Measurements from ENCODE around the gene ELMO1. TPM values are rescaled to one million over a fixed set of nuclear protein-coding genes. Genes with fewer than 3 reads are reported as not detected.

ELMO1 gene
- polyA plus RNA-seq, 1 donor (not counting 4 experiments of a cell fraction or from before 2014, with no cell fraction given), result not detected

DNA sequence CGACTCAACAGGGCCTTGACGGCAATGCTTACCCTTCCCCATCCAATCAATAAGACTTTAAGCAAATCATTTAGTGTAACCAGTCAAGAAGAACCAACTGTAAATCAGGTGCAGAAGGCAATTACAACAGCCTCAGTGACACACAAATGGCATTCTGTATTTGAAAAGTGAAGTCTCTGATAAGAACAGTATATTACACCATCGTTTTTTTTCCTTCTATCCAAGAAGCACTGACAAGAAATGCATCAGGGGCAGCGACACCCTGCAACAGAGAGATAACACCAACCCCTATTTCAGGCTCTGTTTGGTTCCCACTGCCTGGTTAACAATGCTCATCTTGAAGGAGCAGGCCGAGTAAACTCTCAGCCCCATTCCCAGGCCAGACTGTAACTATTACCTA, 520.4 kb downstream of the ELMO1 start:
- H3K79me2 ChIP-seq (ENCODE audit: control insufficient read depth, insufficient read depth, low read length), result no peaks in the 10 kb centered on the region

DNA sequence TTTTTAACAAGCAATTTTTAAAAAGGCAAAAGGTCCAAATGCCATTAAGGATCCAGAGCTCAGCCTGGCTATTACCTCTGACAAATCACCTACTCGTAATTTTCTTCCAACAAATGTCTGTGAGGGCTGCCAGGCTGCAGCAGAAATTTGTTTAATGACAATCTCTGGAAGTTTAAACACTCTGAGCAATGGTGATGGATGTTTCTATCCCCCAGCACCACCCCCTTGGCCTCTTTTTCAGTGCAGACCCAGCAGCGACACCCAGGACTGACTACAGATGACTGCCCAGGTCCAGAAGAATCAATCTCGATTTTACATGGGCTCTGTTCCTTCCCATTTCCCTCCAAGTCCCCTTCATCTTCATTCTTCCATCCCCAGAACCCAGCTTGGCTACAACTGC, 523.0 kb downstream of the ELMO1 start:
- DNase-seq (ENCODE audit: low read depth, low spot score) (no peak), FAIRE-seq (no peak)
- no peaks in the 10 kb centered on the region for H4K20me1 ChIP-seq (ENCODE audit: control insufficient read depth, extremely low read depth, insufficient read depth, low read length)
- H3K79me2 ChIP-seq (ENCODE audit: control insufficient read depth, insufficient read depth, low read length), result no peaks in the 10 kb centered on the region
- H3K9me1 ChIP-seq (ENCODE audit: control insufficient read depth, extremely low read depth, insufficient read depth, low read length), result no peaks in the 10 kb centered on the region
- H3K4me3 ChIP-seq (ENCODE audit: control insufficient read depth in 2 of 3, extremely low read depth in 1 of 3, insufficient read depth in 2 of 3, low read depth in 1 of 3, low read length in 3 of 3), result no peak overlapping the region
- no peak overlapping the region for H3K9ac ChIP-seq (ENCODE audit: control insufficient read depth, extremely low read depth, insufficient read depth, low read length)
- no peaks in the 10 kb centered on the region for H3K36me3 ChIP-seq (ENCODE audit: control insufficient read depth in 2 of 2, extremely low read depth in 1 of 2, insufficient read depth in 2 of 2, low read length in 2 of 2)
- no peak overlapping the region for H2AFZ ChIP-seq (ENCODE audit: control insufficient read depth, low read length)
- no peak overlapping the region for H3K4me2 ChIP-seq (ENCODE audit: control insufficient read depth, extremely low read depth, insufficient read depth, low read depth, low read length)
- dilution Hi-C loops (cut with MboI; ENCODE audit: extremely low pct_ligation_motif_present, low sequenced_read_pairs), result no loop called here
- H3K27me3 ChIP-seq (ENCODE audit: control insufficient read depth, extremely low read depth, insufficient read depth, low read length), result no peaks in the 10 kb centered on the region
- TF ChIP-seq EZH2 (IDR thresholded peaks at IDR 0.05; ENCODE audit: low read length), result no peak
- TF ChIP-seq, protein P1, sequence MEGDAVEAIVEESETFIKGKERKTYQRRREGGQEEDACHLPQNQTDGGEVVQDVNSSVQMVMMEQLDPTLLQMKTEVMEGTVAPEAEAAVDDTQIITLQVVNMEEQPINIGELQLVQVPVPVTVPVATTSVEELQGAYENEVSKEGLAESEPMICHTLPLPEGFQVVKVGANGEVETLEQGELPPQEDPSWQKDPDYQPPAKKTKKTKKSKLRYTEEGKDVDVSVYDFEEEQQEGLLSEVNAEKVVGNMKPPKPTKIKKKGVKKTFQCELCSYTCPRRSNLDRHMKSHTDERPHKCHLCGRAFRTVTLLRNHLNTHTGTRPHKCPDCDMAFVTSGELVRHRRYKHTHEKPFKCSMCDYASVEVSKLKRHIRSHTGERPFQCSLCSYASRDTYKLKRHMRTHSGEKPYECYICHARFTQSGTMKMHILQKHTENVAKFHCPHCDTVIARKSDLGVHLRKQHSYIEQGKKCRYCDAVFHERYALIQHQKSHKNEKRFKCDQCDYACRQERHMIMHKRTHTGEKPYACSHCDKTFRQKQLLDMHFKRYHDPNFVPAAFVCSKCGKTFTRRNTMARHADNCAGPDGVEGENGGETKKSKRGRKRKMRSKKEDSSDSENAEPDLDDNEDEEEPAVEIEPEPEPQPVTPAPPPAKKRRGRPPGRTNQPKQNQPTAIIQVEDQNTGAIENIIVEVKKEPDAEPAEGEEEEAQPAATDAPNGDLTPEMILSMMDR (optimal IDR thresholded peaks at IDR 0.05 in 1 of 3, IDR thresholded peaks at IDR 0.05 in 1 of 3, conservative IDR thresholded peaks at IDR 0.05 in 1 of 3; ENCODE audit: extremely low read depth in 1 of 3, insufficient read depth in 2 of 3, low read length in 3 of 3), result no peak
- H3K27ac ChIP-seq (ENCODE audit: control insufficient read depth, insufficient read depth, low read length), result no peak overlapping the region
- no peaks in the 10 kb centered on the region for H3K9me3 ChIP-seq (ENCODE audit: control insufficient read depth, low read depth, low read length)
- no peaks in the 10 kb centered on the region for H3K4me1 ChIP-seq (ENCODE audit: control insufficient read depth, extremely low read depth, insufficient read depth, low read length)

More for the DNA sequence above, 520.4 kb downstream of the ELMO1 start:
- no peak overlapping the region for H3K4me3 ChIP-seq (ENCODE audit: control insufficient read depth in 2 of 3, extremely low read depth in 1 of 3, insufficient read depth in 2 of 3, low read depth in 1 of 3, low read length in 3 of 3)
- no peaks in the 10 kb centered on the region for H3K36me3 ChIP-seq (ENCODE audit: control insufficient read depth in 2 of 2, extremely low read depth in 1 of 2, insufficient read depth in 2 of 2, low read length in 2 of 2)
- H3K9ac ChIP-seq (ENCODE audit: control insufficient read depth, extremely low read depth, insufficient read depth, low read length), result no peak overlapping the region
- H3K4me2 ChIP-seq (ENCODE audit: control insufficient read depth, extremely low read depth, insufficient read depth, low read depth, low read length), result no peak overlapping the region
- no peak for FAIRE-seq
- no peak overlapping the region for H2AFZ ChIP-seq (ENCODE audit: control insufficient read depth, low read length)
- H3K9me1 ChIP-seq (ENCODE audit: control insufficient read depth, extremely low read depth, insufficient read depth, low read length), result no peaks in the 10 kb centered on the region
- no peak for DNase-seq (ENCODE audit: low read depth, low spot score)
- H3K4me1 ChIP-seq (ENCODE audit: control insufficient read depth, extremely low read depth, insufficient read depth, low read length), result no peaks in the 10 kb centered on the region
- TF ChIP-seq, protein P1 (optimal IDR thresholded peaks at IDR 0.05 in 1 of 3, IDR thresholded peaks at IDR 0.05 in 1 of 3, conservative IDR thresholded peaks at IDR 0.05 in 1 of 3; ENCODE audit: extremely low read depth in 1 of 3, insufficient read depth in 2 of 3, low read length in 3 of 3), result no peak
- TF ChIP-seq EZH2 (IDR thresholded peaks at IDR 0.05; ENCODE audit: low read length), result no peak
- H3K9me3 ChIP-seq (ENCODE audit: control insufficient read depth, low read depth, low read length), result no peaks in the 10 kb centered on the region
- dilution Hi-C loops (cut with MboI; ENCODE audit: extremely low pct_ligation_motif_present, low sequenced_read_pairs), result no loop called here
- no peaks in the 10 kb centered on the region for H3K27me3 ChIP-seq (ENCODE audit: control insufficient read depth, extremely low read depth, insufficient read depth, low read length)
- H3K27ac ChIP-seq (ENCODE audit: control insufficient read depth, insufficient read depth, low read length), result no peak overlapping the region
- H4K20me1 ChIP-seq (ENCODE audit: control insufficient read depth, extremely low read depth, insufficient read depth, low read length), result no peaks in the 10 kb centered on the region

Measured in keratinocyte (primary cell).